GM10248 (cell line): ENCODE data around the gene PHF20.

Source experiments
- CTCF ChIA-PET: fragments of 300-600 bp; sonication (Branson Sonifier 250); formaldehyde crosslinking; extraction: SDS; loops from one replicate; lab custom pipeline; 2021; ENCODE audit warnings: antibody characterized with exemption; lab: Yijun Ruan, JAX
- POLR2A ChIA-PET: fragments of 350-650 bp; sonication (Branson Sonifier 250); formaldehyde crosslinking; extraction: SDS; loops from one replicate; lab custom pipeline; 2020; ENCODE audit warnings: antibody characterized with exemption; lab: Yijun Ruan, JAX
- DNase-seq: peaks from one replicate; pipeline ENCODE4 v3.0.0; 2012; ENCODE audit errors: extremely low spot score
- TF ChIP-seq, protein P1 (sequence below): IDR thresholded peaks from 2 replicates; pipeline ENCODE4 v1.5.1; 2012; ENCODE audit warnings: mild to moderate bottlenecking, low read depth; ENCODE audit errors: extremely low read depth, missing control alignments, control extremely low read depth

PHF20 gene

DNA sequence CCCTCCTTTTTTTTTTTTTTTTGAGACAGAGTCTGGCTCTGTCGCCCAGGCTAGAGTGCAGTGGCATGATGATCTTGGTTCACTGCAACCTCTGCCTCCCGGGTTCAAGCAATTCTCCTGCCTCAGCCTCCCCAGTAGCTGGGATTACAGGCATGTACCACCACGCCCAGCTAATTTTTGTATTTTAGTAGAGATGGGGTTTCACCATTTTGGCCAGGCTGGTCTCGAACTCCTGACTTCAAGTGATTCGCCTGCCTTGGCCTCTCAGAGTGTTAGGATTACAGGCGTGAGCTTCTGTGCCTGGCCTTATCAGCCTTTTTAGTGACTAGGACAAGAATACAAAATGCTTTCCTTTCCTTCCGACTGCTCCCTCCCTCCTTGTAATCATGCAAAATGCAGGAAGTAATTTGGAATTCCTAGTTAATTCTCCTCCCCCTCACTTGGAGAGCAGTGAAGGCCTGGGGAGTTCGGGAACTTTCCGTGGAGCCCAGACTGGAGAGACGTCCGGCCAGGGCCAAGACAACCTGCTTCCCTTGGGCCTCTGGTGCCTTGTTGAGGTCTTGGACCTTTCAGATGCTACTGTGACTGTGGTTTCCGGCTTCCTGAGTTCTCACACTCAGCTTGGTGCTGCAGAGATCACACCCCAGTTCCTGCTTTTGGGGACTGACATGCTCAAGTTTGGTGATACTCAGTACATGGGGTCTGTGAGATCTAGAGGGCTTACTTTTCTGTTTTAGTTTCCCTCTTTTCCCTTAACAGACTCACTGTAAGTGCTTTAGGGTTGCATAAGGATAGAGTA, 3.9 kb upstream of the PHF20 start:
- DNase-seq: peak; percentile 83
- ChIA-PET CTCF (interaction anchor here (1.0 to 2.2 kb wide), 3 partner anchors 19 to 187 kb away, joined by 4 to 12 read pairs (median 5); partner anchors contain the start of genes RBM39 and SCAND1), POLR2A (interaction anchor here (0.6 to 2.2 kb wide), 3 partner anchors 15 to 25 kb away, joined by 3 to 16 read pairs (median 9); partner anchors contain the start of gene RBM39)

DNA sequence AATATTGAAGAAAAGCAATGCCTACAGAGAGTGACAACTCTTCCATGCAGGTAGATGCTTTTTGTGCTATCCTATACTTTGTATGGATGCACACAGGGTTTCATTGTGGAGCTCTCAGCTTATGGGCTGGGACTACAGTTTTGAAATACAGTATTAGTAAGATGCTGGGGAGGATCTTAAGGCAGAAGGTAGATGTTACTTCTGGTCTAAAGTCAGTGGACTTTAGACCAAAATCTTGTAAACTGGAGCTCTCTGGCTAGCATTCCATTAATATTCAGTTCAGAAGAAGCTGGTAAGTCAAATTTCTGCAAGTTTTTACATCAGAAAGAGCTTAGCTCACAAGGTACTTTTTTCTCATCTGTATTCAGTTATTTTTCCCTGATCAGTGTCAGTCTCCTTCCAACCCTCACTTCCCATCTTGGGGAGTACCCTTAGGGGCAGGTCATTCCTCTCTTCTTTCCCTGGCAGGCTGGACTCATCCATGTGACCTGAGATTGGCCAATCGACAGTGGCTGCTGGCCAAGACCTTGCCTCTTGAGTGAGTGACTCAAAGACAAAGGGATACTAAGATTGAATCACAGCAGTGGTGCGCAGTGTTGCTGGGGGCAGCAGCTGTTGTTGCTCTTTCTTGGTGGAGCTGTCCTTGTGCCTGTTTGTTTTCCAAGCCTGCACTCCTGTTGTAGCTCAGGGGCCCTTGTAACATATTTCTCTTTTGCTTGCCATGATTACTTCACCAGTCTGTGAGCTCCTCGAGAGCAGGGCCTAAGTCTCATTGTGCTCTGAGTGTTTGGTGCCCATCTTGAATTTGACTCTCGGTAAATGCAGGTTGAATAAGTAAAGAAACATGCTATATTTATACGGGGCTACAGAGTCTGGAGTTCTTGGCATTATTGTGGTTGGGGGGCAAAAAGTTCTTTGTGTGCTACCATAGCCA, 2.8 kb upstream of the PHF20 start:
- ChIA-PET CTCF (interaction anchor here (1.0 to 2.2 kb wide), 3 partner anchors 20 to 185 kb away, joined by 4 to 12 read pairs (median 5); partner anchors contain the start of genes RBM39 and SCAND1), POLR2A (interaction anchor here (0.5 to 2.2 kb wide), 4 partner anchors 25 to 80 kb away, joined by 4 to 16 read pairs (median 8); partner anchors contain the start of gene RBM39)
- DNase-seq: peak; percentile 38
- TF ChIP-seq, protein P1, sequence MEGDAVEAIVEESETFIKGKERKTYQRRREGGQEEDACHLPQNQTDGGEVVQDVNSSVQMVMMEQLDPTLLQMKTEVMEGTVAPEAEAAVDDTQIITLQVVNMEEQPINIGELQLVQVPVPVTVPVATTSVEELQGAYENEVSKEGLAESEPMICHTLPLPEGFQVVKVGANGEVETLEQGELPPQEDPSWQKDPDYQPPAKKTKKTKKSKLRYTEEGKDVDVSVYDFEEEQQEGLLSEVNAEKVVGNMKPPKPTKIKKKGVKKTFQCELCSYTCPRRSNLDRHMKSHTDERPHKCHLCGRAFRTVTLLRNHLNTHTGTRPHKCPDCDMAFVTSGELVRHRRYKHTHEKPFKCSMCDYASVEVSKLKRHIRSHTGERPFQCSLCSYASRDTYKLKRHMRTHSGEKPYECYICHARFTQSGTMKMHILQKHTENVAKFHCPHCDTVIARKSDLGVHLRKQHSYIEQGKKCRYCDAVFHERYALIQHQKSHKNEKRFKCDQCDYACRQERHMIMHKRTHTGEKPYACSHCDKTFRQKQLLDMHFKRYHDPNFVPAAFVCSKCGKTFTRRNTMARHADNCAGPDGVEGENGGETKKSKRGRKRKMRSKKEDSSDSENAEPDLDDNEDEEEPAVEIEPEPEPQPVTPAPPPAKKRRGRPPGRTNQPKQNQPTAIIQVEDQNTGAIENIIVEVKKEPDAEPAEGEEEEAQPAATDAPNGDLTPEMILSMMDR: no peak

More for the DNA sequence above, 3.9 kb upstream of the PHF20 start:
- TF ChIP-seq, protein P1: no peak

DNA sequence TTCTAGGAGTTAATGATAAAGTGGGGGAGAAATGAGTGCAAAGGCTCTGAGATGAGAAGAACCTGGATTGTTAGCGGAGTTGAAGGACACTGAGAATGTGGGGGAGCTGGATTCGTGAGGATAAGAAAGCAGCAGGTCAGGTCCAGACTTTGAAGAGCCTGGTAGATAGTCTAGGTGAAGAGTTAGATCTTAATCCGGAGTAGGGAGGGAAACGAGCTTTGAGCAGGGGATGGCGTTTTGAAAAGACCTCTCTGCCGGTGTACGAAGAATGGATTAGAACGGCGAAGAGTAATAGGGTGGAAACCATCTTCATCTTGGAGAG, 487 bp upstream of the PHF20 start:
- no peak for DNase-seq
- POLR2A ChIA-PET: interaction anchor here (0.6 to 2.5 kb wide), 4 partner anchors 9 to 44 kb away, joined by 4 to 21 read pairs (median 4); partner anchors contain the start of gene RBM39
- CTCF ChIA-PET: interaction anchor here (1.2 to 3.7 kb wide), 3 partner anchors 9 to 27 kb away, joined by 3 to 27 read pairs (median 4); partner anchors contain the start of gene RBM39
- TF ChIP-seq, protein P1: no peak

DNA sequence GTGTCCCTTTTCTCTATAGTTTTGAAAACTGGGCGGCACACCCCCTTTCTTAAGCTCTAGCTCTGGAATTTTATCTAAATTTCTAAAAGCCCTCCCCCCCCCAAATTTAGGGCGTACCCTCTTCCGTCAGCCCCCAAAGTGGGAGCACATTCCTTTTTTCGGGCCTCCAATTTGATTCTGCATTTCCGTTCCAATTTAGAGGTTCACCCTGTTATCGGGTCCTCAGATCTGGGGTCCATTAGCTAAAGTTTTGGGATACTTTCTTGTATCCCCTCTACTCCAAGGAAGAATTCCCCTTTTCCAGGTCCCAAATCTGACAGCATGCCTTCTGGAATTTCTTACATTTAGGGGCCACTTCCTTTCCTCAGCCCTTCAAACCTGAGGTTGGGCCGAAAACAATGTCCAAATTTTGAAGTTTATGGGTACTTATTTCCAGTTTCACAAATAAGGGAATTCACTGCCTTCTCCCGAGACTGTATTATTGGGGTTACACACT, 796 bp downstream of the PHF20 start:
- POLR2A ChIA-PET: interaction anchor here (0.9 to 2.5 kb wide), 3 partner anchors 30 to 42 kb away, joined by 3 to 21 read pairs (median 4); partner anchors contain the start of gene RBM39
- TF ChIP-seq, protein P1: no peak
- CTCF ChIA-PET: interaction anchor here (0.9 to 3.7 kb wide), 3 partner anchors 9 to 28 kb away, joined by 3 to 27 read pairs (median 4); partner anchors contain the start of gene RBM39
- no peak for DNase-seq

DNA sequence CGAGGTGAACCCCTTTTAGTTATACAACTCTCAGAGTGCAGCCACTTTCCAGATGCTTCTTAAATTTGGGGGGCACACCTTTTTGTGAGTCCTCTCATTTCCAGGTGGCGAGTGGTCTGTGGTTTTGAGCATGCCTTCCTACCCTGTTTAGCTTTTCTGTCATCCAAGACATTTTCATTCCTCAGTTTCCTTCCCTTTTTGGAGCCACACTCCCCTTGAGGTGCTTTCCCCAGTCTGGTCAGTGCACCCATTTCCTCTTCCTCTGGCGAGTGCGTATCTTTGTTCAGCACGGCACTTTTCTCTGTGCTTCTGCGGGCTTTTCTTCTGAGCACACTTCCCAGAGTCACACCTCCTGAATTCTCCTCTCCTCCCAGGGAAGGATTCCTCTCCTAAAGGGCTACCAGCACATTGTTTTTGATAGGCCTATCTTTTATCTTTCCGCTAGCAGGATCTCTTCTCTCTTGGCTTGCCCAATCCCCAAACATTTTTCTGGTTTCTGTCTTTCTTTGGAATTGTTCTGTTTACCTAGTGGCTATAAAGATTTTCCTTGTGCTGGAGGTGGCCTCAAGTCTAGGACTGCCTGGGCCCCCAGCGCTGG, 1.4 kb downstream of the PHF20 start:
- TF ChIP-seq, protein P1: no peak
- CTCF ChIA-PET: interaction anchor here (1.6 to 3.7 kb wide), 2 partner anchors 19 to 29 kb away, joined by 3 to 27 read pairs; partner anchors contain the start of gene RBM39
- POLR2A ChIA-PET: no interaction called here
- DNase-seq: peak; percentile 40

DNA sequence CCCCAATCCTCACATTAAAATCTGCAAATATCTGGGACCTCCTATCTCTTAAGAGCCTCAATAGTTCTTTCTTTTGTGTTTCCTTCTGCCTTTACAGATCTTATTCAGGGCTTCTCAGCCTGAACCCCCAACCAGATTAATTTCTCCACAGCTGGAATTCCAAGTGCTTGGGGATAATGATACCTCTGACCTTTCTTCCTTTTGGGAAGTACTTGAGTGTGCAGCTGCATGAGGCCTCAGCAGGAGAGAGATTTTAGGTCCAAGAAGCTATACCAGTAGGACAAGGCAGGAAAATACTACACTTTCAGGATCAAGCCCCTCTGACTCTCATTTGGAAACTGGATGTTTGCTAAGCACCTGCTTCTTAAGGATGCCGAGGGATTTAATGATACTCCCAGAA, 2.6 kb downstream of the PHF20 start:
- no peak for DNase-seq
- ChIA-PET POLR2A (no interaction called here), CTCF (no interaction called here)
- TF ChIP-seq, protein P1: no peak
